ENCODE results near the gene IGF2R. TPM values are rescaled to one million over a fixed set of nuclear protein-coding genes. Genes with fewer than 3 reads are reported as not detected.

Gene IGF2R
- total and polyA plus RNA-seq, 8 donors: 56.5 to 153 (median 60.4) TPM

DNA sequence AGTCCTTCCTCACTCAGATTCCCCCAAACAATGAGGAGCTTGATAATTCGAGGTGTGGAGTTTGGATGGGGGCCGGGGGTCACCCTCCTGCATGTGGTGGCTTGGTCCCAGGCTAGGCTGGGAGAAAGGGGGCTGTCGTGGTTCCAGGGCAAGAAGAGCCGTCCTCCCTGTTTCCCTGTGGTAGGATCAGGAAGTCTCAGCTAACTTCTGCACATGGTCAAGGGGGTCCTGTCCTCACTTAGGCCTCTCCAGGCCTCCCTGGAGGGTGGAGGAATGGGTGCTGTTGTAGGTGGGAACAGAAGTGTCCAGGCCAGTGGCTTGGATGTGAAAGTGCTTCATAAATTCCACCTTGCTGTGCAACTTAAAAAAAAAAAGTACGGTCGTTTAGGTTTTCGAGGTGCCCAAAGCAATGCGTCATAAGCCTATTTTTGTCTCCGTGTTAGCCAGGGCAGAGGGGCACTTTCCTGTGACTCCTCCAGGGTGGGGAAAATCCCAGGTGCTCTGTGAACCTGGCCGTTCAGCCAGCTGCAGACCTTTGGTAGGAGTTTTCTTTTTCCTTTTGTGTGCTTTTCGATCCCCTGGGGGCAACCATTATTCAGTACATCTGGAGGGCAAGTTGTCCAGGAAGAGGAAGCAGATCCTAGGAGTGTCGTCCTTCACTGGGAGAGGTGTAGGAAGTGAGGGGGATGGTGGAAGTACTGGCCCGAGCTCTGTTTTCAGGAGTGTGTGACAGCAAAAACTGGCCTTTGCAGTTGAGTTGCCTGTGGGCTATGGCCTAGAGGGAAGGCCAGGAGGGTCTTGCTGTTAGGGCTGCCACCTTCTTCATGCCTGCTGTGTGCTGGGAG is 9.6 kb downstream of the IGF2R start:
- DNase-seq (no peak), ATAC-seq (peak; percentile 48)
- peaks cover 60 to 94% of the 10 kb centered on the region in 2 donors for H3K4me1 ChIP-seq
- H3K9me3 ChIP-seq: no peaks in the 10 kb centered on the region
- H3K4me3 ChIP-seq: no peak overlapping the region
- peak overlapping the region; percentile 45 to 63 for H3K27ac ChIP-seq
- TF ChIP-seq, protein P1, sequence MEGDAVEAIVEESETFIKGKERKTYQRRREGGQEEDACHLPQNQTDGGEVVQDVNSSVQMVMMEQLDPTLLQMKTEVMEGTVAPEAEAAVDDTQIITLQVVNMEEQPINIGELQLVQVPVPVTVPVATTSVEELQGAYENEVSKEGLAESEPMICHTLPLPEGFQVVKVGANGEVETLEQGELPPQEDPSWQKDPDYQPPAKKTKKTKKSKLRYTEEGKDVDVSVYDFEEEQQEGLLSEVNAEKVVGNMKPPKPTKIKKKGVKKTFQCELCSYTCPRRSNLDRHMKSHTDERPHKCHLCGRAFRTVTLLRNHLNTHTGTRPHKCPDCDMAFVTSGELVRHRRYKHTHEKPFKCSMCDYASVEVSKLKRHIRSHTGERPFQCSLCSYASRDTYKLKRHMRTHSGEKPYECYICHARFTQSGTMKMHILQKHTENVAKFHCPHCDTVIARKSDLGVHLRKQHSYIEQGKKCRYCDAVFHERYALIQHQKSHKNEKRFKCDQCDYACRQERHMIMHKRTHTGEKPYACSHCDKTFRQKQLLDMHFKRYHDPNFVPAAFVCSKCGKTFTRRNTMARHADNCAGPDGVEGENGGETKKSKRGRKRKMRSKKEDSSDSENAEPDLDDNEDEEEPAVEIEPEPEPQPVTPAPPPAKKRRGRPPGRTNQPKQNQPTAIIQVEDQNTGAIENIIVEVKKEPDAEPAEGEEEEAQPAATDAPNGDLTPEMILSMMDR (IDR thresholded peaks at IDR 0.05): no peak
- intact Hi-C loops (cut with DNase I): no loop called here
- no peaks in the 10 kb centered on the region for H3K27me3 ChIP-seq
- no peaks in the 10 kb centered on the region for H3K36me3 ChIP-seq

DNA sequence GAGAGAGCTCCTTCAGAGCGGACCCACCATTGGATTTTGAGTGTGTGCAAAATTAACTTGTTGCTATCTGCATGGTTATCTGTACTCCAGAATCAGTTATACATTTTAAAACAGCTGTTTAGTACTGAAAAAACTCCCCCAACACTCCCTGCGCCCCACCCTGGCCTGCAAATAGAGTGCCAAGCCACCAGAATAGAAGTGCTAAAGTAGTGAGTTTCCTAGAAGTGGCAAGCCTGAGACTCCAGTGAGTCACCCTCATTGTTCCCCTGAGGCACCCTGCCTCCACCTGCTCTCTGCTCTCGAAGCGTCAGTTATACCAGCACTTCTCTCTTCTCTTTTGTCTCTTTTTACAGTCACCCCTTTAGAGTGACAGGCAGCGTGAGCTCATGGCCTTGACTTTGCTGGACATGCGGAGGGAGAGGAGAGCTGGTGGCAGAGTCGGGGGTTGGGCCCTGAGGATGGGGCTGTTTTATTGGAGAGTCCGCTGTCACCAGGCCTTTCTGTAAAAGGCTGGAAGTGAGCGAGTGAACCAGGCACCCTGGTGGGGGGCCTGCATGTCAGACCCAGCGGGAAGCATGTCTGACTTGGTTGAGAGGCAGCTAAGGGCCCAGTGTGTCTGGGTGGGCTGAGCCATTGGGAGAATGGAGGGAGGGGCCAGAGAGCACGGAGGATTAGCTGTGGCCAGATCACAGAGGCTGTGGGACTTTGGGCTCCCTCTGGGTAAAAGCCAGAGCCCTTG is 10.4 kb downstream of the IGF2R start:
- peaks cover 58 to 94% of the 10 kb centered on the region in 2 donors for H3K4me1 ChIP-seq
- intact Hi-C loops (cut with DNase I): no loop called here

DNA sequence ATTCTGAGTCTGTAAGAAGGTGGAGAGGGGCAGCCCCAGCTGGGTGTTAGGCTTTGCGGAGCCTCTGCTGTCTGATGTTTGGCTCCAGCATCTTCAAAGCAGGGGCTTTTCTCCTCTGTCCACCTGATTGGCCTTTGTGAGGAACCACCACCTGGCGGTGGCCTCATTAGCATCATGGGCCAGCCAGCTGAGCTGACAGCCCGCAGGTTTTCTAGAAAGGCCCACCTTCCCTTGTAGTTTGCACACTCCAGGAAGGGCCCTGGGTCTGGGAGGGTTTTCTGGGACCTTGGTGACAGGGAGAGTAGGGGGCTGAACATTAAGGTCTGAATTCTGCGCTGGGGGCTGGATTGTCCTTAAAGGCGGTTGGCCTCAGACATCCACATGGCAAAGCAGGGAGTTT is 11.6 kb downstream of the IGF2R start:
- Histone ChIP-seq H3K4me1 (peaks cover 64 to 95% of the 10 kb centered on the region in 2 donors), H3K9me3 (no peaks in the 10 kb centered on the region), H3K36me3 (no peaks in the 10 kb centered on the region), H3K27ac (peak overlapping the region in 1 of 2 donors; percentile 93), H3K4me3 (no peak overlapping the region), H3K27me3 (no peaks in the 10 kb centered on the region)
- DNase-seq: no peak
- TF ChIP-seq, protein P1 (IDR thresholded peaks at IDR 0.05): no peak
- ATAC-seq: no peak
- intact Hi-C loops (cut with DNase I): no loop called here

More for the DNA sequence above, 10.4 kb downstream of the IGF2R start:
- Histone ChIP-seq H3K27me3 (no peaks in the 10 kb centered on the region), H3K4me3 (no peak overlapping the region), H3K36me3 (no peaks in the 10 kb centered on the region), H3K9me3 (no peaks in the 10 kb centered on the region), H3K27ac (peak overlapping the region; percentile 45 to 63)
- ATAC-seq: peak; percentile 76
- DNase-seq: peak in 1 of 4 donors; percentile 68
- TF ChIP-seq, protein P1 (IDR thresholded peaks at IDR 0.05): no peak

DNA sequence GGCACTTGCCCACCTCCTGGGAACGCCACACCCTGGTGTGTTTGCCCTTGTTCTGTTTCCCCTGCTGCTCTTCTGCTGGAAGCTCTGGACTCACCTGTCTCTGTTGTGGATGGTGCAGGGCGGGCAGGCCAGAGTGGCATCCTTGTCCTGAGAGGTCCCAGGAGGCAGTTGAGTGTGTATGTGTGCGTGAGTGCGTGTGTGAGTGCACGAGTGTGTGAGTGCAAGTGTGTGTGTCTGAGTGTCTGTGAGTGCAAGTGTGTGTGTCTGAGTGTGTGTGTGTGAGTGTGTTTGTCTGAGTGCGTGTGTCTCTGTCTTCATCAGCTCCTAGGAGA is 12.2 kb downstream of the IGF2R start:
- no peak for ATAC-seq
- no peaks in the 10 kb centered on the region for H3K9me3 ChIP-seq
- peak overlapping the region; percentile 82 to 93 for H3K27ac ChIP-seq
- no peaks in the 10 kb centered on the region for H3K27me3 ChIP-seq
- no peak overlapping the region for H3K4me3 ChIP-seq
- peaks cover 66 to 99% of the 10 kb centered on the region in 2 donors for H3K4me1 ChIP-seq
- intact Hi-C loops (cut with DNase I): no loop called here
- DNase-seq: no peak
- TF ChIP-seq, protein P1 (IDR thresholded peaks at IDR 0.05): no peak
- no peaks in the 10 kb centered on the region for H3K36me3 ChIP-seq
